GM18508 (cell line): ENCODE measurements around the gene OLFM4.

Source experiments
- ATAC-seq: cut with Tn5 transposase; IDR thresholded peaks from one replicate; pipeline ENCODE4 v1.9.1; 2021; ENCODE audit warnings: moderate number of reproducible peaks; ENCODE audit not compliant: insufficient read depth, unreplicated experiment

OLFM4 gene

GRCh38 chr13:53028637-53029203 is at the start of gene OLFM4:
Gene OLFM4, plus strand, starts transcription at chr13:53028813. Its CDS starts 24 bp downstream, at chr13:53028837.
- ATAC-seq, result no peak

DNA sequence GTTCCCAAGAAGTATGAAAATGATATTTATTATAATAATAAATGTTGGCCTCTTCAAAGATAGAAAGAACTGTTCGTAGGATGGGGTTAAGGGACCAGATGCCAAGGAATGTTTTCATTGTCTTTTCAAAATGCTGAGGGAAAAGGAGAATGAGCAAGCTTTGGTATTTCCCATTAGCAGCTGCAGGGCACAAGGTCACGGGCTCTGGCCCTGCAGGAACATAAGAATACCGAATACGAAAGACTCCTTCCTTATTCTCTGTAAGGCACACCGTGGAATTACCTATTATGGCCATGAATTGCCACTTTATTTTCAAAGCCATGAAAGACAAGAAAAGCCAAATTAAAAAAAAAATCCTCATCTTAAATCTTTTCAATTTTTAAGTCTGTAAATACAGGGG is 49.6 kb upstream of the OLFM4 start:
- ATAC-seq, result no peak

- ATAC-seq, result no peak
Measured at GRCh38 chr13:52980695-52981094, 47.9 kb upstream of the OLFM4 start.

GRCh38 chr13:52983836-52984235 is 44.8 kb upstream of the OLFM4 start:
- no peak for ATAC-seq

DNA sequence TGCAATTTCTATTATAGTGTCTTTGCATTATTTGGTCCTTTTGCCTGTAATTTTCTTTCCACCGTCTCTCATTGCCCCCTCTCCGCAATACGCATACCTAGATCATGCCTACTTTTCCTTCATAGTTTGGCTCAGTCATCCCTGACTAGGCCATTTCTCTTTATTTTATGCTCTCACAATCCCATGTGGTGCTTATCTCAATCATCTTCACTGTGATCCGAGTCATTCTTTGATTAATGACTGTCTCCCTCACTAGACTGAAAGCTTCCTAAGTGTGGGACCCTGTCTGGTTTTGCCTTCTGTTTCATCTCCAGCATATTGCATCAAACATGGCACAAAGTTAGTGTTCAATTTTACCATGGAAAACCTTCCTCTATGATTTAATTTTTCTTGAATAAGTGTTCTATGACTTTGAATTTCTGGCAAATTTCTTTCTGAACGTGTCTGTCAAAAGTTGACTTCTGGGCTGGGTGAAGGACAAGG is 43.7 kb upstream of the OLFM4 start:
- no peak for ATAC-seq

DNA sequence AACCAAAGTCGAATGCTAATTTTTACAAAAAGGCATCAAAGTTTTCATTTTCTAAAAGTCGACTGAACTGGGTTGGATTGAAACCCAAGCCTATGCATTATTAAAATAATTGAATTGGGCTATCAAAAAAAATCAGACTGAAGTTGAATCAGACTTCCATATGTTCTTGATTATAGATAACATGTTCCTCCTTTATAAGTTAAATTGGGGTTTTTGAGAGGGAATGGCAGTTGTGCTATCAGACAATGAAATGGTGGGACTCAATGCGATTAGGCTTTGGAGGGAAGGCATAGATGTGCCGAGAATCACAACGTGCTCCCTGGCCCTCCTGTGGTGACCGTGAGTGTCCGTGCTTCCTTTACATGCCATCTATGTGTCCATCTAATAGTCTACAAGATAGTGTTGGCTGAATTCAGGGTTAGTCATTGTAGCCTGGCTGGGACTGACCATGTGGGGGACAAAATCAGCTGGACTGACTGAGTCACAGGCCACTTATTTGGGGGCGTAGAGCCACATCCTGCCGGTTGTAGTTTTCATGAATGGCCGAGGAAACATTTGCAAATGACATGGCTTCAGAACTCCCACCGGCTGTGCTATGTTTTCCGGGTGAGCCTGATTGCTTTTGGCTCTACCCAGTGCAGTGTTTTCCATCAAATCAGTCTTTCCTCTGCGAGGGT is 37.1 kb upstream of the OLFM4 start:
- no peak for ATAC-seq

- ATAC-seq, result no peak
Measured at GRCh38 chr13:52992110-52992509, 36.5 kb upstream of the OLFM4 start.

DNA sequence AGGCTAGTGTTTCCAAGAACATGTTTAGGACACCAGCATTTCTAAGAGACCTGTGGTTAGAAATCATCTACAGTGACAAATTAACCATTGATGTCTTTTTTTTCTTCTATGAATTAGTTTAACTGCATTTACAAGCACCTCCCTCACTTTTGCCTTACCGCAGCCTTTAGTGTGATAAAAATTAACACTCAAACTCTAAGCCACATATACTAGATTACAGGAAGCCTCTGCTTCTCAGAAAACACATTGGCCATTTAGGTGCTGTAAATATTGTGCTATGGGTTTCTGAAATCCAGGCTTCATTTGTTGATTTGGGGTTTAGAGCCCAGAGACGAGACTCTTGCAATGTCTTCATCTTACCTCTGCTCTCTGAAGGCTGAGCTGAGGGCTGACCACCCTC is 34.6 kb upstream of the OLFM4 start:
- no peak for ATAC-seq

- ATAC-seq, result no peak
Measured at GRCh38 chr13:52994865-52995264, 33.7 kb upstream of the OLFM4 start.

GRCh38 chr13:52995946-52996345 is 32.7 kb upstream of the OLFM4 start:
- no peak for ATAC-seq

DNA sequence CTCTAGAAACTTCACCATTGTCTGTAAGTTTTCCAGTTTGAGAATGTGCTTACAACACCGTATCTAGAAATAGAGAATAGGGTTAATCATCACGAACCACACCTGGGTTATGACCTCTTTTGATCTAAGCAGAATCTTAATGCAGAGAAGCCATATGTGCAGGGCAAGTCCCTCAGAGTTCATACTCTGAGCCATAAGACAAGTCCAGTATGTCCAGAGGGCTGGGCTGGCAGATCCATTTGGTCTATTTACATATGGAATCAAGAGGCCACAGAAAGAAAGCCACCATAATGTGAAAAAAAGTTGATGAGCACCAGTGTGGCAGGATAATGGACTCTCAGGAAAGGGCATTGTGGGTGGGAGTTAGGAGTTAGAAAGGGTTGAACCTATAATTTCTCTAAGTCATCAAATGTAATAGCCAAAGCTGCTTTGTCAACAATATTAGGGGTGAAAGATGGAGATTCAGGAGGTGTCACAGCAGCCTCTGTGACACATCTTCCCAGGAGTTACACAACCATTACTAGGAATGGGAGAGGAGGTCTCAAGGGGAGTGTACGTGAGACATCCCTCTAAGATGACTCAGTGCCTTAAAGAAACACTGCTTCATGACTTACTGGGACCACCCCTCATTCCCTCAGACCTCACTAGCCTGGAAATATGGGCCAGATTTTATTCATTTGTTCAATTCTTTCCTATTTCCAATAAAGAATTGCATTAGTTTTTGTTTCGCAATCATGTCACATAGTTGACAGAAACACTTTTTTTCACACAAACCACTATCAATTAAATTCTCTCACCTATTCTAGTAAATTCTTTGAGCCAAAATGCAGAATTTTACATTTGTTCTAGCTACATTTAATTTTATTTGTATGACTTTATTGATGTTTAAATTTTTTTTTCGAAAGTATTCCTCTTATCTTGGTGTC is 30.4 kb upstream of the OLFM4 start:
- ATAC-seq, result no peak

DNA sequence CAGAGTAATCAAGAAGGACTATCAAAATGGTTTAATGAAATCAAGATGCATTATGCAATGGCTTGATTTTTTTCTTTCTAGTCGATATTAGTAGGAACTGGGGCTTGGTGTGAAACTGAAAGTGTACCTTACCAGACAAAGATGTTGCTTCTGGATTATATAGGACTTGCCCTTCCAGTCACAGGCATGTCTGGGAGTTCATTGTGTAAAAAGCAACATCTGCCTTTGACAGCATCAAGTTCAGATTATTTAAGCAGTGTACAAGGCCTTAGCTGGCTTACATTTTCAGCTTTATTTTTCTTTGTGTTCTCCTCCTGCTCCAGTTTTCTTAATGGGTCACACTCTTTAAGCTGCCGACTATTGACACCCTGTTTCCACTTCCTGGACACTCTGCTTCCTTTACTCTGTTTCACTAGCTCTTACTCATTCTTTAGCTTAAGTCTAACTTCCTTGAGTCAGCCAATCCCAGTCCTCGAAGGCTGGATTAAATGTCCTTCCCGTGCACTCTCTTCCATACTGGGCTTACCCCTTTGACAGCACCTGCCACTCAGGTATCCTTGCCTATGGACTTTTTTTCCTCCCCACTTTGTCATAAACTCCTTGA is 29.4 kb upstream of the OLFM4 start:
- ATAC-seq, result no peak

DNA sequence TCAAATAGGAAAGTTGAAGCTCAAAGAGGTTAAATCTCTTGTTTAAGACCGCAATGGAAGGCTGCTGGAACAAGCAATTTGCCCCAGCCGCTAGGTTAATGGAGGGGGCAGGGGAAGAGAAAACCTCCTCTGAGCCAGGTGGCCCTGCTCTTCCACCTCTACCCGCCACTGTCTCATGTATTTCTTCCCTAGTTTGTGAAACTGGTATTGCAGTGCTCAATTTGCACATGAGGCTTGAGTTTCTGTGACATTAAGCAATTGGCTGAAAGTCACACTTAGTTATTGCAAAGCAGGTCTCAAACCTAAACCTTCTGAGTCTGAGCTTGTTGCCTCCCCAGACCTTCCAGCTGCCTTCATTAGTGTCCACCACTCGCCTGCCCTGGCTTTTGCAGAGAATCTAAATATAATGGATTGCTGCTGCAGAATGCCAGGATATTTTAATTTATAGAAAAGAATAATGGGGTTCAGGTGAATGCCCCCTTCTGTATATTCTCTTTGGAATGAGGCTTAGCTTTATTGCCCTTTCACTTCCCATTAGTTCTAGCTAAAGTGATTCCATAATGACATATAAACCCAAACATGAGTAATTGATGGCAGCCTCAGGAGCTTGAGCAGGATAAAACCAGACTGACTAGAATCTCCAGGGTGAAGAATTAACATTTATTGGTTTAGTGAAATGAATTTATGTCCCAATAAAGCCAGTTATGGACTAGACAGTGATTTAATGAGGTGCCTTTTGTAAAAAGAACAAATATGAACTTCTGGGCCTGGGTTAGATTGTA is 27.0 kb upstream of the OLFM4 start:
- no peak for ATAC-seq

DNA sequence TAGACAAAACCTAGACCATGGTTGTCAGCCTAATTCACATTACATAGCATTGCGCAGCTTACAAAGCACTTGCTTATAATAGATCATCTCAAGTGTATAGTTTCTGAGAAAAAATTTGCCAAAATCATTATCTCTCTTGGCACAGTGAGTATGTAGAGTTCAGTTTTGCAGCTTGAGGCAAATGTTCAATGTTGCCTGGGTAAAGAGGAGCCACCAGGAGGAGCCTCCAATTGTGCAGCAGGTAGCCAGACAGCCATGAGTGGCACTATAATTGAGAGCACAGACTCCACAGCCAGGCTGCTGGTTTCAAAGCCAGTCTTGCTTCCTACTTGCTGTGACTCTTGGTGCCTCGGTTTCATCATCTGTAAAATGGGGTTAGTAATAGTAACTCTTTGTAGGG is 24.0 kb upstream of the OLFM4 start:
- no peak for ATAC-seq

DNA sequence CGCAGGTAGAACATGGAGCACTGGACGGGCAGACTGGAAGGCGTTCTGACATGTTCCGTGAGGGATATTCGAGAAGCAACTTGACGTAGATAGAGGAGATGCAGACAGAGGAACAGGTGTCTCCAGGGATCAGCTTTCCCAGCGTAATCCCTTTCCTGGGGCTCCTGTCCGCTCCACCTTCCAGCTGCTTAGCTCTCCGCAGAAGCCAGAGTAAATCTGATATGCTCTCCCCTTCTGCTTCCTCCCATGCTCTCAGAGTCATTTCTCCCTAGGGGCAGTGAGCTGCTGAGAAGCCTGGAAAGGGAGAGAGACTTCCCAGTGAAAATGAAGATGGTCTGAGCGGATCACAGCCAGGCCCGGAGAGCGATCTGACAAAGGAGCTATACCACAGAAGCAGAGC is 23.0 kb upstream of the OLFM4 start:
- ATAC-seq, result no peak

- ATAC-seq, result no peak
Measured at GRCh38 chr13:53007872-53008271, 20.7 kb upstream of the OLFM4 start.

DNA sequence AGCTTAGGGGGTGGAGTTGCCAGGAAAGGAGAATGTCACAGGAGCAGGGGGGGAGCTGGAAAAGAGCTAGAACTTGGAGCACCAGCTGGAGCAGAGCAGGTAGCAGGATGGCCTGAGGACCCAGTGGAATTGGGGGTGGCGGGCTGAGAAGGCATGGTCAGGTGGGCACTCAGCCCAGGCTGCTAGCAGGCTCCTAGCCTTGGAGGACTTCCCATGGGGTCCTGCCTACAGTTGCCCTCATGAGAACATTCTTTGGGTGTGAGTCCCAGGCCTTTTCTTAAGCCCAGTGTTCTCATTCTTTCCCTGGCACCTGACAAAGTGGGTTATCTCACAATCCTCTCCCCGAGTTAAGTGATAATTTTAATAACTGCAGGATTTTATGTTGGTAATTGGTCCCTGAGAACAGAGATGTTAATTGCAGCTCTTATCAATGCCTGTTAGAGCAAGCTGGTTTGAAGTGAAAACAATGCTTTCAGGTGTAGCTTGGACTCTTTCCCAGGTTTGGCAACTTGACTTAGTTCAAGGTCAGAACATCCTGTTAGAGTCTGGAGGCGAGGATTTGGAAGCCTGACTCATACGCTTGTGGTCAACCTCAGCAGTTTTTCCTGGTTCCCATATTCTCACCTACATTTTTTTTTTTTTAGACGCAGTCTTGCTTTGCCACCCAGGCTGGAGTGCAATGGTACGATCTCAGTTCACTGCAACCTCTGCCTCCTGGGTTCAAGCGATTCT is 18.1 kb upstream of the OLFM4 start:
- no peak for ATAC-seq

- no peak for ATAC-seq
Measured at GRCh38 chr13:53012707-53013106, 15.9 kb upstream of the OLFM4 start.

- no peak for ATAC-seq
Measured at GRCh38 chr13:53013113-53013512, 15.5 kb upstream of the OLFM4 start.
